Stimulated activated CD8-positive, alpha-beta memory T cell treated with anti-CD3 and anti-CD28 coated beads, Interleukin-4, amount 100 ng/mL, for 4 hours (primary cell): ENCODE measurements around the gene ZC3H13.

ENCODE experiments used
- DNase-seq, 2 donors: peaks; one replicate each; pipeline ENCODE4 v3.0.0-alpha.2; 2020; ENCODE audit warnings: low read depth in 2 of 2, low spot score in 1 of 2

ZC3H13 gene

DNA sequence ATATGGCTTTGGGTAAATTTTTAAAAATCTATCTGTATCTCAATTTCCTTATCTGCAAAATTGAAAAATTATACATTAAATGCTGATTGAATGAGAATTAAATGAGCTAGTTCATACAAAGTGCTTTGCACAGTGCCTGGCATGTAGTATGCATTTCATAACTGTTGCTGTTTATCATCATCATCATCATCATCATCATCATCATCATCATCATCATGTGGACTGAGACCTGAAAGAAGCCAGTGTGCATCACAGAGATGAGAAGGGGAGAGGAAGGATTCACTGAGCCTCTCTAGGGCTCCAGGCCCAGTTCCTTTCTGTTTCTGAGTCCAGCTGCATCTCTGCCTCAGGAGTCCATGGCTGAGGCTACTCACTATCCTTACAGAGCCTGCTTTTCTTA, 6.9 kb upstream of the ZC3H13 start:
- no peak for DNase-seq

DNA sequence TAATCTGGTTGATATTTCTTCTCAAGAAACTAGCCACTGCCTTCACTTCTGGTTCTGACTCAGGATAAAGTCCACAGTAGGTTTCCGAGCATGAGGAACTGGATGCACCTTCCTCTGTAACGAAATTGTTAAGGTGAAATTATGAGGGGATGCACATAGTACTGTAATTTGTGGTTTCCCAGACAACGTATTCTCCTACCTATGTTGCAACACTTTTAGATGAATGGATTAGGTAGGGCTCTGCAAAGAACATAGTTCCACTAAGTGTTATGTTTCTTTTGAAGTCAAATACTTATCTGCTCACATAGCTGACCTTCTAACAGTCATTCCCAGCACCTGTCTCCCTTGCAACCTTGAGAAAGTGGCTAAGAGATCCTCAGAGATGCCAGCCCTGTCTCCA, 5.7 kb upstream of the ZC3H13 start:
- no peak for DNase-seq

DNA sequence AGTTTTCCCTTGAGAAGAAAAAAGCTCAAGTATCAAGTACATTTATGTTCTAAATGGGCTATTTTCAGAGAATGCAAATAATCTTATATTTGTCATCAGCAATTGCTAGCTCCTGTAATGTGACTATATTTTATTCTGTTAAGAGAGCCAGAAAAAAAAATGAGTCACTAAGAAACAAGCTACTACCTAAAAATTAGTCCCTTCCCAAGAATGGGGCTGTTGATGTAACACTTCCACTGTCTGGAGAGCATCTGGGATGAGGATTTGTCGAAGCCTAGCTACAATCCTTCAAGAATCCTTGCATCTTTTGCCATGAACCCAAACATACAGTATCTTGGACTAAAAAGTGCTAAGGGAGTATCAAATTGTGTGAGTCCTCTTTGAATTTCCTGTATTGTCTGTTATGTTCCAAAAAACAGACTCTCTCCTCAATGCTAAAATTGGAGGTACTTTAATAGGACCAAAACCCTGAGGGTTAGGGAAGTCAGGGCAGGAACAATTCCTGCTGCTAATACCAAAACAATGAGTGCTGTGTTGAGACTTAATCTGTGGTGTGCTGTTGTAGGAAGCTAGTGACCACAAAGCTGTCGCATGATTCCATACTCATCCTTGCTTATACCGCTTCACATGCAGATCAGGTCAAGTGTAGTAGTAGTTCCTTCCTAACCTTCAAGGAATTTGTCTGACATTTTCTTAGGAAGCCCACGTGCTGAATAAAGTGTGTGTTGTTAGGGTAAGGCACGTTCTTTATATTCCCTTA, 4.9 kb upstream of the ZC3H13 start:
- no peak for DNase-seq

DNA sequence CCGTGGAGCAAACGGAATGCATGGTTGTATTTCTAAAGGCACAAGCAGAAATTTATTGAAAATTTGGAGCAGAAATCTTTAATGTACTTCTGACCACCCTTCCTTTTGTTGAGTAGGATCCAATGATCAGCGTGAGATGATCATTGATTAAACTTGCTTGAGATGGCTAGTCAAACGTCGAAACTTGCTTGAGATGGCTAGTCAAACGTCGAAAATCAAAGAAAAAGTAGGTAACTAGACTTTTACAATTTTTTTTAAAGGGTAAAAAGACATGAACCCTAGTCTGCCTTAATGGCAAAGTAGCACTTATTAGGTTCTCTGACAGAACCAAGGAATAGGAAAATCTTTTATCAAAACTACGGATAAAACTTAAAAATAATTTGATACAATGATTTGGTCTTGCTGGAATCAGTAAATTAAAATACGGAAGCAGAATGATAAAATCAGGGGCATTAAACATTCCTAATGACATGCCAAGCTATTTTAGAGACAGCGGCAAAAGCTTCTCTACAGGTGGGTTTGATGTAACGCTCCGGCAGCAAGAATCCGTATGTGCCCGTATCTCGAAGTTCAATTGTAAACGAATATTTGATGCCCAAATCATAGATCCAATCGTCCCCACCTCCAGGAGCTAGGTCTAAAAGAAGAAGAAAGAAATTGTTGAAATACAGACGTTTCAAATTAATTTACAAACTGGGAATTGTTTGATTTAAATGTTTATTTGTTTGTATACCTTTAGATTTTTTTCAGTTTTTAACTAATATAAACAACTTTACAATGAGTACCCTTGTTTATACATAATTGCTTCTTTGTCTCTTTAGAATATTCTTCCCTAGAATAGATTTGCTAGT, 841 bp upstream of the ZC3H13 start:
- no peak for DNase-seq

DNA sequence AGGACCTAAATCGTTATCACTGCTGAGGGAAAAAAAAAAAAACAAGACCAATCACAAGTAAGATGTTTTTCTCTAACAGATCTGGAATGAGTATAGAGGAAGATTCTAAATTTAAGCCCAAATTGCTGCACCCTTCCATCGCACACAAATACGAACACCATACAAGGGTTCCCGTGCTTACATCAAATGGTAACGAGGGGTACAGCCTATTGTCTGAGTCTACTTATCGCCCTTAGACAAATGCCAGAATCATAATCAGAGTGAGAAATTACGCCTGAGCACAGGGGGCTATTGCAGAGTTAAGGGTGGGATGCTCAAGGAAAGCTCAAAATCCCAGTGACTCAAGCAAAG, 603 bp downstream of the ZC3H13 start:
- no peak for DNase-seq

DNA sequence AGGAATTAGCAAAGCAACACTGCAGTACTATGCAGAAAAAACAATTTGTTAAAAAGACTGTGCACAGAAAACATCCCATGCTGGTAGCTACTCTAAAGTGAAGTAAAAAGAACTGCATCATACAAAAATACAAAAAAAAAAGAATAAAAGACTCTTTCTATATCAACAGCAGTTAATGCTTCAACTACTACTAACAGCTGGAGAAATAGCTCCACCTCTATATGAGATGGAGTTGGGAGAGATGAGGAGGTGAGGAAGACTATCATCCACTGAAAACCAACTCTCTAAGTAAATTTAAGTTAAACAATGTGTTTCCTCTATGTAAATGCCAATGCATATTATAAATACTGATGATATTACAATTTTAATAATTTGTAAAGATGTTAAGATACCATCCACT, 1.8 kb downstream of the ZC3H13 start:
- DNase-seq = no peak

DNA sequence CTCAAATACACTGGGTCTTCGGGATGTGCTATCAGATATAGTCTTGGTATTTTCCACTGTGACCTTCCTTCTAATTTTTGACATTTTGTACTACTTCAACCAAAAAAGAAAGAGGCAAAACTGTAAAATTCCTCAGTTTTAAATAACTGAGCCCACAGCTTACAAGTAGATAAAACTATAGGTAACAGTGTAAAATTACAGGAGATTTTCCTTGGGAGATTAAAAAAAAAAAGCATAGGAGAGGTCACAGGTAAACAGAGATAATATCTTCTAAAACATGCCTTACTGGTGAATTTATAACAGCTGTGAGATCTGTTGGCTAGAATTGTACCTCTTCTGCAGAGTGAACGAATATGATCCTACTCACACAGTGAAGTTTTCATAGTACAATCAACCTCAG, 7.1 kb downstream of the ZC3H13 start:
- DNase-seq = no peak

DNA sequence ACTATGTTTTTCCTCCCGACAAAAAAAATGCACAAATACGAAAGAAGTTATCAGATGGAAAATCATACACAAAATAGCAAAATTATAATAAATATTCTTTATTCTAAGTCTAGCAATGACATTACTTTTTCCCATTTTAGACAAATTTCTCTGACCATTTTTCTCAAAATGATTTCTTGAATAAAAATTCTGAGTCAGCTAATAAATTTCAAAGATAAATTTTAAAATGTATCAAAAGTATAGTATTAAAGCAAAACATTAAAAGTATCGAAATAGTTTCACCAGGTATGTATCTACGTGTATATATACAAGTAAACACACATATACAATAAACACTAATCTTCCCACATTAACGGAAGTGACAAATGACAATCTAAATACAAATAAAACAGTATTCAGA, 8.9 kb downstream of the ZC3H13 start:
- no peak for DNase-seq

DNA sequence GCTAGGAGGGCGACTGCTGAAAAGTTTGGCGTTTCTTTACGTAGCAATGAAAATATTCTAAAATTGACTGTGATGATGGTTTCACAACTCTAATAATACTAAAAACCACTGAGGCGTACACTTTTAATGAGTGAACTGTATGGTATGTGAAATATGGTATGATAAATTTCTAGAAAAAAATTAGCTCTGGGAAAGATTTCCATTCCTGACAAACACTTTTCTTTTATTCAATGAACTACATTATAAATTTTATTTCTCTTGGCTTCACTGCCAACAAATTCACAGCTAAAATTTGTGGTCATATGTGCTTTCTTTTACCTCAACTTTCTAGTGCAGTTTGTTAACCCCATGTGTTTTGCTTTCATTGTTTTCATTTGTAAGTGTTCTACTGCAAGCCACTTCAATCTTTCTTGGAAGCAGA, 11.1 kb downstream of the ZC3H13 start:
- no peak for DNase-seq

DNA sequence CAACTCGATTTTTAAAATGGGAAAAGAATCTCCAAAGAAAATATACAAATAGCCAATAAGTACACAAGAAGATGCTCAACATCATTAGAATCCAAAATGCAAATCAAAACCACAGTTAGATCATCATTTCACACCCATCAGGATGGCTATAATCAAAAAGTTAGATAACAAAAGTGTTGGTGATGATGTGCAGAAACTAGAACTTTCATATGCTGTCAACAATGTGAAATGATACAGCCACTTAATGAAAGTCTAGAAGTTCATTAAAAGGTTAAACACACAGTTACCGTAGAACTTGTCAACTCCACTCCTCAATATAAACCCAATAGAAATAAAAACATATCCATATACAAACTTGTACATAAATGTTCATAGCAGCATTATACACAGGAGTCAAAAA, 11.8 kb downstream of the ZC3H13 start:
- no peak for DNase-seq

DNA sequence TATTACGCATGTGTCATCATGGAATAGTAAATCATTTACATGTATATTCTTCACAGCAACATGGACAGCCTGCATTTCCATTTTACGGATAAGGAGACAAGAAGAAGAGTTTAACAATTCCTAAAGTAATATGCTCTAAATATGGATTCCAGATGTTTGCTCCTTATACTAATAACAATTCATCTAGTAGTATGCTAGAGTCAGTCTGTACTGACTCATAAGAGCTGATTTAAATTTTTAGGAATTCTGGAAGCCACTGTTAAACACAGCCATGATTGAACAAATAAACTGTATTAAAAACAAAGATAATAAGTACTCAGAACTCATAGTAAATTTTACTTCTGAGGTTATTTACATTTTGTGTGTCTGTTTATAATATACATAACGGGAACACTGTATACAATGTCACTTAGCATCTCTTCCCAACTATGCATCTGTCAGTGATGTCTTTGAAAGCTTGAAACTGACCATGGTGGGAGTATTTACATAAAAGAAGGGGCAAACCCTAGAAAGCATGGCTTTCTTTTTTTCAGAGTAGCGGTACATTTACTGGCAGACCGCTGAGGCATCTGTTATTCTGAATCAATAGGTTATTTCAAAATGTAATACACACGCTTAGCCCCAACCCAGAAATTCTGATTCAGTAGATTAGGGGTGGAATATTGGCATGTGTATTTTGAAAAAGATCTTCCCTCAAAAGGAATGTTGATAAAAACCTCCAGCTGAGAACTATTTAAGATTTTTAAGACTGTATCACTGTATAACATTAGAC, 12.9 kb downstream of the ZC3H13 start:
- no peak for DNase-seq

DNA sequence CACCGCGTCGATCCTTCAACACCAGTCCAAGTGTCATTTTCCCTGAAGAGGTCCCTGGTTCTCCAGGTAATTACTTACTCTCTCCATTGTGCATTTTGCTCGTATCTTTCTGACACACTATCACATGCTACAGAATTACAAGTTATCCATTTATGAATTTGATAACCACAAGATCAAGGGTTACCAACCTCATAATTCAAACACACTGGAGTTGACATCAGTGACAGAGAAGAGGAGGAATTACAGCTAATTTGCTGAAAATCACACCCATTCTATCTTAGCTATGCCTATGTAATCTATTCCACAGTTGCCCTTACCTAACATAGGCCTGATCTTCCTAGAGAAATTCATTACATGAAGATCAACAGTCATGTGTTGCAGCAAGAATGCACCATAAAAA, 14.2 kb downstream of the ZC3H13 start:
- DNase-seq = no peak

DNA sequence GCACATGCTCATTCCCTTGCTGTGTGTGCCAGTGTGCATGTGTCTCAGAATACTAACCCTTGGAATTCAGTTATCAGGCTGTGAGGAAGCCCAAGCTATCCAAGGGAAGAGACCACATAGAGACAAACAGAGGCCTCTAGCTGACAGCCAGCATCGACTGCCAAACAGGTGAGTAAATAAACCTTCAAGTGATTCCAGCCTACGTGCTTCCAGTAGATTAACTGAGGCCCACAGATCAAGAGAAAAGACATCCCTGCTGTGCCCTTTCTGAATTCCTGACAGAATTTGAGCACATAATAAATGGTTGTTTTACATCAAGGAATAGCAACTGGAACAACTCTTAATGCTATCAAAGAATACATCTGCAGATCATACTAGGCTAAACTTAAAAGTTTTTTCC, 17.5 kb downstream of the ZC3H13 start:
- no peak for DNase-seq

DNA sequence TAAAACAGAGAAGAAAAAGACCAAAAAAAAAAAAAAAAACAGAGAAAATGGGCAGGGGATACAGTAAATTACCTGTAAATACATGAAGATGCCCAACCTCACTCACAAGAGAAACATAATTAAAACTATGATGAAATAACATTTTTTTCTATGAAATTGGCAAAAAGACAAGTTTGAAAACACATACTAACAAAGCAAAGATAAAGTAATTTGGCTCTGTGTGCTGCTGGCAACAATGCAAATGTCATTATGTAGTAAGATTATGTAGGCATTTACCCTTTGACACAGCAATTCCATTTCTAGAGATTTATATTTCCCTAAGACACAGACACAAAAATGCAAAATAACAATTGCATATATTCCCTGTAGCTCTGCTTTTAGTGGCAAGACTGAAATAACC, 20.2 kb downstream of the ZC3H13 start:
- DNase-seq = no peak

DNA sequence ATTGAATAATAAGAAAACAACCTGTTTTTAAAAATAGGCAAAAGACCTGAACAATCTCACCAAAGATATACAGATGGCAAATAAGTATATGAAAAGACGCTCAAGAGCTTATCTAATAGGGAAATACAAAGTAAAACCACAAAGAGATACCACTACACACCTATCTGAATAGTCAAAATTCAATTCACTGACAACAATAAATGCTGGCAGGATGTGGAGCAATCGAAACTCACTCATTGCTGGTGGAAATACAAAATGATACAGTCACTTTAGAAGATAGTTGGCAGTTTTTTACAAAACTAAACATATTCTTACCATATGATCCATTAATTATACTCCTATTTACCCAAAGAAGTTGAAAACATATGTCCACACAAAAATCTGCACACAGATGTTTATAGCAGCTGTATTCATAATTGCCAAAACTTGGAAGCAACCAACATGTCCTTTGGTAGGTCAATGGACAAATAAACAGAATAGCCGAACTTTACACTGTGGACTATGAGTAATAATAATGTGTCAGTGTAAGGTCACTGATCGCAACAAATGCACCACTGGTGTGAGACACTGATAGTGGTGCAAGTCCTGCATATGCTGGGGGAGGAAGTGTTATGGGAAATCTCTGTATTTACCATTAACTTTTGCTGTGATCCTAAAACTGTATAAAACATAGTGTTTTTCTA, 20.8 kb downstream of the ZC3H13 start:
- no peak for DNase-seq

DNA sequence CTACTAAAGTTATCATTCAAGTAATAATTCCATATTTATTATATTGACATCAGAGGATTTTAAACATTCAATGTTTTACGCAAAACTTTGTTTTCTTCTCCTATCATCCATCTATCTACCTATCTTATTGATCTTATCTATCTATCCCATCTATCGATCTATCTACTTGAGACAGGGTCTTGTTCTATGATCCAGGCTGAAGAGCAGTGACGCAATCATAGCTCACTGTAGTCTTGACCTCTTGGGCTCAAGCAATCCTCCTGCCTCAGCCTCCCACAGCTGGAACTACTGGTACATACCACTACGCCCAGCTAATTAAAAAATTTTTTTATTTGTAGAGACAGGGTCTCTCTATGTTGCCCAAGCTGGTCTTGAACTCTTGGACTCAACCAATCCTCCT, 27.4 kb downstream of the ZC3H13 start:
- no peak for DNase-seq

DNA sequence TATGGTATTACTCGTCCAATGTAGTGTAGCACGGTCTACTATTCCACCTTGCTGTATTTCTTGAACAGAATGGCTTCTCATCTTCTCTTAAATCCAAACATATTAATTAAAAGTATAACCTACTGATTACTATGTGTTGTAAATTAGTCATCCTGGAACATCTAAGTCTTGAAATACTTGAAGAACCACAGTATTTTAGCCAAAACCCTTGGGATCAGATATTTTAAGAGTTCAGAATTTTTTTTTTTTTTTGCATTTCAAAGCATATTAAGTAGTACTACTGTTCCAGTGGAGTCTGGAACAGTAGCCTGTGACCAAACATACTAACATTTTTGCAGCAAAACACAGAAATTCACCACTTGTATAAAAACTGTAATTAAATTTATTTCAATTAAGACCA, 30.1 kb downstream of the ZC3H13 start:
- no peak for DNase-seq

DNA sequence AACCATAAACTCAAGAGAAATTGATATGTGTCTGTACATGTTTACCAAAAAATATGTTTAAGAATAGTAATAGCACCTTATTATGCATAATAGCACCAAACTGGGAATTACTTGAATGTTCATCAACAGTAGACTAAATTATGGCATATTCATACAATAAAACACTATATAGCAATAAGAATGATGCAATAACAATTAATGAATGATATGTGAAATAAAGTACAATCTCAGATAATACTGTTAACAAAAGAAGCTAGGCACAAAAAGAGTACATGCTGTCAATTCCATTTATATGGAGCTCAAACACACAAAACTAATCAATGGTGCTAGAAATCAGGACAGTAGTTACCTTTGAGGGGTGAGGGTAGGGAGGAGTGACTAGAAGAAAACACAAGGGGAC, 36.3 kb downstream of the ZC3H13 start:
- no peak for DNase-seq

DNA sequence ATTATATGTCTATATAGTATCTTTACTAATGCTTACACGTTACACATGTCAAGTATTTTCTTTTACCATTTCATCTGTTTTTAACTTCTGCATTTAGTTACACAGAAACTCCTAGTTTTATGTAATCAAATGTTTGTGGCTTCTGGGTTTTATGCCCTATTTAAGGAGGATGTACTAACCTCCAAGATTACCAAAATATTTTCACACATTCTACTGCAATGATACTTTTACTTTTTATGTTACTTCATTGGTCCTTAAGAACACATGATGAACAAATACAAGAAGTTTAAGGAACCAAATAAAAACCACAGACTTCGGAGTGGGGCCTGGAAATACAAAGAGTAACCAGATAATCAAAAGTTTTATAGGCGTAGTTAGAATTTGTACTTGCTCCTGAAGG, 37.2 kb downstream of the ZC3H13 start:
- no peak for DNase-seq

DNA sequence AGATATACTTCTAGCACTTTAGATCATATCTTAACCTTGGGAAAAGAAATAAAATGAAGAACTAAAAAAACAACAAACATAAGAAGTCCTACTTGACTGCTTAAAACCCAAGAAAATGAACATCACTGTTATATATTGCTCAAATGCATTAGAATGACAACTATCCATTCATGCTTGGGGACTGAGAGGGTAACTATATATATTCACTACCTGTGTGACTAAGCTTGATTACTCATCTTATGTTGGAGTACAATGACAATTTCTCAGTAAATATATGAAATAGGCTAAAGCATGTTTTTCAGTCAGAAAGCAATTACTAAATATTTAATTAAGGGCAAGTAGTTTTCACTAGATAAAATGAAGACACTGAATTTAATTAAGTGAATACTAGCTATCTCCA, 40.1 kb downstream of the ZC3H13 start:
- no peak for DNase-seq

DNA sequence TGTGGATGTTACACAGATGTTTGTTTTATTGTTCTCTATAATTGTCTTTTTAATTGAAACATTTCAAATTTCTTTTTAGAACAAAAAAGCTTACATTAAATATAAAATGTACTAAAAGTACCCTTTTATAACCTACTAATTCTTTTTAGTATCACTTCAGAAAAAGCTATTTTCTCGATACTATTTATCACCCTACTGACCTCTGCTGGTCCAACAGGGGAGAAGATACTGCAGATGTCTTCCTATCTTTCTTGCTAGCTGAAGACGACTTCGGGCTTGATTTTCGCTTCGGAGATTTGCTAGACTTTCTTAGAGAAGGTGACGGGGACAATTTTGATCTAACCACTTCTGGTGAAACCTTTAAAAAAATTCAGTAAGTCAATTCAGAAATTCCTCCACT, 42.4 kb downstream of the ZC3H13 start:
- no peak for DNase-seq
